ENCODE results near the gene PLEKHA4. TPM values are rescaled to one million over a fixed set of nuclear protein-coding genes. Genes with fewer than 3 reads are reported as not detected.

PLEKHA4 gene
- total and polyA plus RNA-seq, 2 of the 13 experiments (the other 11 are each of a cell fraction or from before 2014, with no cell fraction given), result 4.8 to 6.0 TPM

DNA sequence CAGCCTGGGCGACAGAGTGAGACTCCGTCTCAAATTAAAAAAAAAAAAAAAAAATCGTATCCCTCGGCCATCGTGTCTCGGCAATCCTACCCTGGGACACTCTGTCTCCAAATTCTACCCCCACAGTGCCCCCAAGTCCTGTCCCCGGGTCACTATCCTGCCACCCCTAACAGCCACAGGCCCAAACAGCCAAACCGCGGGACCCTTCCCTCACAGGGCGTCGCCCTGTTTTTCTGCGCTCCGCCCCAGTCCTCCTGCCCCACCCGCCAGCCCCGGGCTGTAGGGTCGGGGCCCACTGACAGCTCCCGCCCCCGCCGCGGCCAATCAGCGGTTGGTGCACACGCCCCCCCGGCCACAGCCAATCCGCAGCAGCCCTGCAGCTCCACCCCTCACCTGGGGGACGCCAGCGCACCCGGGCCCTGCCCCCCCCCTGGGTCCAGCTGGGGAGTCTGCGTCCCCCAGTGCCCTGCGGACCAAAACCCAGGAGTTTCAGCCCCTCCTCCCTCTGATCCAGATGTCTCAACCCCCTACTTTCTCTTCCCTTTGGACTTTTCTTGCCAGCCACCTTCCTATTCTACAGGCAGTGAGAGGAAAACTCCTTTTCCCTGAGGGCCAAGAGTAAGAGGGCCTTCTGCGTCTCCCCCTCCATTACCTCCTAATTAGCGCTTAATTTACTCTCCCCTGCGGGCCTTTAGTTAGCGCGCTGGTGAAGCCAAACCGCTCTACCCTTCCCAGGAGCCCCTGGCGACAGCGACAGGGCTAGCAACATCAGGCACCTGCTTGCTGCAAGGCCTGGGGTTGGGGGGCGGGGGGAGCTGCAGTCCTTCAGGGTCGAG, 56.1 kb downstream of the PLEKHA4 start (continued):
- TF ChIP-seq BRD4 (CRISPR knock-in tag; IDR thresholded peaks at IDR 0.05), result no peak
- TF ChIP-seq, protein P1, sequence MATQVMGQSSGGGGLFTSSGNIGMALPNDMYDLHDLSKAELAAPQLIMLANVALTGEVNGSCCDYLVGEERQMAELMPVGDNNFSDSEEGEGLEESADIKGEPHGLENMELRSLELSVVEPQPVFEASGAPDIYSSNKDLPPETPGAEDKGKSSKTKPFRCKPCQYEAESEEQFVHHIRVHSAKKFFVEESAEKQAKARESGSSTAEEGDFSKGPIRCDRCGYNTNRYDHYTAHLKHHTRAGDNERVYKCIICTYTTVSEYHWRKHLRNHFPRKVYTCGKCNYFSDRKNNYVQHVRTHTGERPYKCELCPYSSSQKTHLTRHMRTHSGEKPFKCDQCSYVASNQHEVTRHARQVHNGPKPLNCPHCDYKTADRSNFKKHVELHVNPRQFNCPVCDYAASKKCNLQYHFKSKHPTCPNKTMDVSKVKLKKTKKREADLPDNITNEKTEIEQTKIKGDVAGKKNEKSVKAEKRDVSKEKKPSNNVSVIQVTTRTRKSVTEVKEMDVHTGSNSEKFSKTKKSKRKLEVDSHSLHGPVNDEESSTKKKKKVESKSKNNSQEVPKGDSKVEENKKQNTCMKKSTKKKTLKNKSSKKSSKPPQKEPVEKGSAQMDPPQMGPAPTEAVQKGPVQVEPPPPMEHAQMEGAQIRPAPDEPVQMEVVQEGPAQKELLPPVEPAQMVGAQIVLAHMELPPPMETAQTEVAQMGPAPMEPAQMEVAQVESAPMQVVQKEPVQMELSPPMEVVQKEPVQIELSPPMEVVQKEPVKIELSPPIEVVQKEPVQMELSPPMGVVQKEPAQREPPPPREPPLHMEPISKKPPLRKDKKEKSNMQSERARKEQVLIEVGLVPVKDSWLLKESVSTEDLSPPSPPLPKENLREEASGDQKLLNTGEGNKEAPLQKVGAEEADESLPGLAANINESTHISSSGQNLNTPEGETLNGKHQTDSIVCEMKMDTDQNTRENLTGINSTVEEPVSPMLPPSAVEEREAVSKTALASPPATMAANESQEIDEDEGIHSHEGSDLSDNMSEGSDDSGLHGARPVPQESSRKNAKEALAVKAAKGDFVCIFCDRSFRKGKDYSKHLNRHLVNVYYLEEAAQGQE (IDR thresholded peaks at IDR 0.05; ENCODE audit: borderline replicate concordance in 1 of 2, low read depth in 1 of 2, low read length in 2 of 2), result no peak
- TF ChIP-seq, protein P2, sequence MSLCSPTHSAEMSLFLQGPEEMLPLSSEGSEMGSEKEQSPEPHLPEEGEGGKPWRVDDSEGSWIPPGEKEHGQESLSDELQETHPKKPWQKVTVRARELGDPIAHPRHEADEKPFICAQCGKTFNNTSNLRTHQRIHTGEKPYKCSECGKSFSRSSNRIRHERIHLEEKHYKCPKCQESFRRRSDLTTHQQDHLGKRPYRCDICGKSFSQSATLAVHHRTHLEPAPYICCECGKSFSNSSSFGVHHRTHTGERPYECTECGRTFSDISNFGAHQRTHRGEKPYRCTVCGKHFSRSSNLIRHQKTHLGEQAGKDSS (CRISPR knock-in tag; IDR thresholded peaks at IDR 0.05; ENCODE audit: borderline replicate concordance, low read depth), result no peak
- no peak for TF ChIP-seq ZFY (CRISPR knock-in tag; IDR thresholded peaks at IDR 0.05)
- TF ChIP-seq SSRP1 (CRISPR knock-in tag; IDR thresholded peaks at IDR 0.05), result no peak
- peak; percentile 96 for TF ChIP-seq AGO1 (IDR thresholded peaks at IDR 0.05; ENCODE audit: low read depth, low read length, poor library complexity, severe bottlenecking)
- no peak for TF ChIP-seq MAZ (IDR thresholded peaks at IDR 0.05; ENCODE audit: borderline replicate concordance, low read depth, low read length)
- peak; percentile 50 for TF ChIP-seq MAZ (CRISPR knock-in tag; IDR thresholded peaks at IDR 0.05; ENCODE audit: low read depth)
- TF ChIP-seq, protein P3, sequence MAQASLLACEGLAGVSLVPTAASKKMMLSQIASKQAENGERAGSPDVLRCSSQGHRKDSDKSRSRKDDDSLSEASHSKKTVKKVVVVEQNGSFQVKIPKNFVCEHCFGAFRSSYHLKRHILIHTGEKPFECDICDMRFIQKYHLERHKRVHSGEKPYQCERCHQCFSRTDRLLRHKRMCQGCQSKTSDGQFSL (CRISPR knock-in tag; IDR thresholded peaks at IDR 0.05), result peak; percentile 89
- no peak for TF ChIP-seq ZSCAN12 (CRISPR knock-in tag; IDR thresholded peaks at IDR 0.05)
- TF ChIP-seq KMT2B (CRISPR knock-in tag; IDR thresholded peaks at IDR 0.05), result no peak
- no peak for TF ChIP-seq SMAD3 (CRISPR knock-in tag; IDR thresholded peaks at IDR 0.05)
- peak; percentile 46; the same call in 1 of the 2 replicates for TF ChIP-seq GABPB1 (CRISPR knock-in tag; IDR thresholded peaks at IDR 0.05)
- TF ChIP-seq SAP130 (CRISPR knock-in tag; IDR thresholded peaks at IDR 0.05; ENCODE audit: low read depth), result peak; percentile 48
- TF ChIP-seq, protein P4, sequence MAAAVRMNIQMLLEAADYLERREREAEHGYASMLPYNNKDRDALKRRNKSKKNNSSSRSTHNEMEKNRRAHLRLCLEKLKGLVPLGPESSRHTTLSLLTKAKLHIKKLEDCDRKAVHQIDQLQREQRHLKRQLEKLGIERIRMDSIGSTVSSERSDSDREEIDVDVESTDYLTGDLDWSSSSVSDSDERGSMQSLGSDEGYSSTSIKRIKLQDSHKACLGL (CRISPR knock-in tag; IDR thresholded peaks at IDR 0.05), result peak; percentile 33; the same call in 1 of the 2 replicates
- TF ChIP-seq SP2 (CRISPR knock-in tag; IDR thresholded peaks at IDR 0.05), result peak; percentile 41; the same call in 1 of the 2 replicates
- TF ChIP-seq SP5 (CRISPR knock-in tag; IDR thresholded peaks at IDR 0.05; ENCODE audit: borderline replicate concordance, low read depth), result 0 out of 2 replicates have a peak, but pooled peaks have one; percentile 12
- no peak for TF ChIP-seq SMYD3 (CRISPR knock-in tag; IDR thresholded peaks at IDR 0.05)
- TF ChIP-seq, protein P5, sequence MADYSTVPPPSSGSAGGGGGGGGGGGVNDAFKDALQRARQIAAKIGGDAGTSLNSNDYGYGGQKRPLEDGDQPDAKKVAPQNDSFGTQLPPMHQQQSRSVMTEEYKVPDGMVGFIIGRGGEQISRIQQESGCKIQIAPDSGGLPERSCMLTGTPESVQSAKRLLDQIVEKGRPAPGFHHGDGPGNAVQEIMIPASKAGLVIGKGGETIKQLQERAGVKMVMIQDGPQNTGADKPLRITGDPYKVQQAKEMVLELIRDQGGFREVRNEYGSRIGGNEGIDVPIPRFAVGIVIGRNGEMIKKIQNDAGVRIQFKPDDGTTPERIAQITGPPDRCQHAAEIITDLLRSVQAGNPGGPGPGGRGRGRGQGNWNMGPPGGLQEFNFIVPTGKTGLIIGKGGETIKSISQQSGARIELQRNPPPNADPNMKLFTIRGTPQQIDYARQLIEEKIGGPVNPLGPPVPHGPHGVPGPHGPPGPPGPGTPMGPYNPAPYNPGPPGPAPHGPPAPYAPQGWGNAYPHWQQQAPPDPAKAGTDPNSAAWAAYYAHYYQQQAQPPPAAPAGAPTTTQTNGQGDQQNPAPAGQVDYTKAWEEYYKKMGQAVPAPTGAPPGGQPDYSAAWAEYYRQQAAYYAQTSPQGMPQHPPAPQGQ (CRISPR knock-in tag; IDR thresholded peaks at IDR 0.05; ENCODE audit: borderline replicate concordance), result no peak
